Stimulated activated CD4-positive, alpha-beta T cell treated with anti-CD3 and anti-CD28 coated beads, Interleukin-2, amount 100 ng/mL, for 48 hours (primary cell): ENCODE data around the gene TRUB2.

Experiments
- DNase-seq, 2 donors: peaks; one replicate each; pipeline ENCODE4 v3.0.0-alpha.2; 2020

TRUB2 gene, protein sequence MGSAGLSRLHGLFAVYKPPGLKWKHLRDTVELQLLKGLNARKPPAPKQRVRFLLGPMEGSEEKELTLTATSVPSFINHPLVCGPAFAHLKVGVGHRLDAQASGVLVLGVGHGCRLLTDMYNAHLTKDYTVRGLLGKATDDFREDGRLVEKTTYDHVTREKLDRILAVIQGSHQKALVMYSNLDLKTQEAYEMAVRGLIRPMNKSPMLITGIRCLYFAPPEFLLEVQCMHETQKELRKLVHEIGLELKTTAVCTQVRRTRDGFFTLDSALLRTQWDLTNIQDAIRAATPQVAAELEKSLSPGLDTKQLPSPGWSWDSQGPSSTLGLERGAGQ

DNA sequence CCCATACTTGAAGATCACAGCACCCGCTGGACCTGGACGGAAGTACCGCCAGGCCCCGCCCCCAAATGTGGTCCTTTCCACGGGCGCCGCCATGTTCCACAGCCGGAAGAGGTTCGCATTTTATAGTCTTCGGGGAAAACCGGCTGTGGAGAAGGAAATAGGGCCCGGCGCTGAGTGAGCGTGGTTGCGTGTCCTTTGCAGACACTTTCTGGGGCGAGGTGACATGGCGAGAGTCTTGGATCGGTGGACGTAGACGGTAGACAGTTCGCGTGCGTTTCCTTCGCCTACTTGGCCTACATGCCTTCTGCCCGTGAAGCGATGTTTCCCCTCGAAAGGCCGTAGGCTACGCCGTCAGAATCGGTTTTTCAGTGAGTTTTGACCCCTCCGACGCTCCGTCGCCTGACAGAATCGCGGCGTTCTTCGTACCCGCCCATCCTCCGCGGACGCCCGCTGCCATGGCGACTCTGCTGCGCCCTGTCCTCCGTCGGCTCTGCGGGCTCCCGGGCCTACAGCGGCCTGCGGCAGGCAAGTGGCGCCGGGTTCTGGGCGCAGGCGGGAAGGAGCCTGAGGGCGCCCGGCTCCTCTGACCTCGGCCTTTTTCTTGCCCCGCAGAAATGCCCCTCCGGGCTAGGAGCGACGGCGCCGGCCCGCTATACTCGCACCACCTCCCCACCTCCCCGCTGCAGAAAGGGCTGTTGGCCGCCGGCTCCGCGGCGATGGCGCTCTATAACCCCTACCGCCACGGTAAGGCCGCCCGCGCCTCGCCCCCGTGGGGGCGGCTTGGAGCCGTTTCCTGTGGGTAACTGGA is at the start of gene TRUB2, which contains the start of gene COQ4:
TRUB2 (minus strand) TSS at position 44 of the 808 bp plus-strand sequence; CDS start at position 5, 39 bp downstream.
COQ4 (plus strand) TSS at position 436 of the 808 bp plus-strand sequence; CDS start at position 456, 20 bp downstream.
- DNase-seq, result peak; percentile 88 to 90

DNA sequence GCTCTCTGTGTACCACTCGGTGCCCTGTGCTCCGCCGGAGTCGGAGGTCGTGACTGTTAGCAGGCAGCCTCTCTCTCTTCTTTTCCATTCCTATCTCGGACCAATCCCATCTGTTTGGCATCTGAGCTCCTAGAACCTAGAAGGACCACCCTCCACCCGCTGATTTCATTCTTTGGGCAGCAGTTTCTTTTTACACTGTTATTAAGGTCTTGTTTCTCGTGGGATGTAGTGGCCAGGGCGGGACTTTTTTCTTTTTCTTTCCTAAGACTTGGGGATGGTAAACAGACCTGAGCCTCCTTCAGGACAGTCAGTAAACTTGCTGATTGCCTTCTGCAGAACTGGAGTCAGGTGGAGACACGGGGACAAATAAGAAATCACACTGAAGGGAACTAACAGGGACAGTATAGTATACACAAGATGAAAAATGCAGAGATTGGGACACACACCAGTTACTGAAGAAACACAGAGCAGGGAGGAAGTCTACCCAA is 49.4 kb upstream of the TRUB2 start:
- DNase-seq, result no peak

DNA sequence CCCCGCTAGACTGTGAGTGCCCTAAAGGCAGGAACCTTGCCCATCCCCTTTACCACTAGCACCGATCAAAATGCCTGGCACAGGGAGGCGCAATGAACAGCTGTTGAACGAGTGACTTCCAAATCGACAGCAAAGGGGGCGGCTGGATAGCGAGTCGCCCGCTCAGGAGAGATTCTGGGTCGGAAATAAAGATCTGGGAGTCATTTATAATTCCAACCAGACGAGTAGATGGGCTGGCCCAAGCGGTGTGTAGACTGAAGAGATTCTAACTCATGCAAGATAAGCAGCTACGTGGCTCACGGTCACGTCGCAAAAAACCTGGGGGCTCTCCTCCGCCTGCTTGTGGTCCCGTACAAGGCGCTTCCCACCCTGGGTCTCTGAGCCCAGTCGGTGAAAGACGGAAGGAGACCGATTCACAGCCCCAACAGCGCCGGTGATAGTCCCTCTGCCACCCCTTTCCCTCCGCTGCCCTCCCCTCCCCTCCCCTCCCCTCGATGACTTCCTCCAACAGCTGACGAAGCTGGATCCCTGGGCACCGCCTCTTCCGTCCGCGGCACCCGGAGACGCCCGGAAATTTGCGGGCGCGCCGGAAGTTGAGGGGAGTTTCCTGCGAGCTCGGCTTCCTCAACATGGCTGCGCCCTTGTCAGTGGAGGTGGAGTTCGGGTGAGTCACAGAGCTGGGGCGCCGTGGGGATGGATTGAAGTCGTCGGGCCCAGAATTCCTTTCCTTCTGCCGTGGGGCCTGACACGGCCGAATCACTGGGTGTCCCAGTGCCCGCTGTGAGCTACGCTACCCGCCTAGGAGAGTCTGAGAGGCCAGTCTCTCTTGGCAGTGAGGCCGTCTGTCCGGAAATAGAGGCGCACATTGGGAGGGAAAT is 48.7 kb upstream of the TRUB2 start, which contains the start of gene URM1:
URM1 (plus strand) TSS at position 623 of the 878 bp plus-strand sequence; CDS start at position 630, 7 bp downstream.
- peak; percentile 92 to 93 for DNase-seq

DNA sequence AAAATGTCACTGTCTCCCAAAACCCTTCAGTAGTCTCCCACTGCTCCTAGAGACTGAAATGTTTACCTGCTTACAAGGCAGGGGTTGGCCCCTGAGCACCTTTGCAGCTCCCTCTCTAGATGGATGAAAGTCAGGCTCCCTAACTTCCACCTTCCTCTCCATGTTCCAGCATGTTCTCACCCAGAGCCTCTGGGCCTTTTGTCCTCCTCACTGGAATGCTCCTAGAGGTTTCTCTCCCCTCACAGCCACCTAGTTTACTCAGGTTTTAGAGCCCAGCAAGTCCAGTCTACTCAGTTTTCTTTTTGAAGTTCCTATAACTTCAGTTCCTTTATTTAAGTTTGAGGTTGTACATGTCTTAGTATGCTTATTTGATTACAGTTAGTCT is 48.1 kb upstream of the TRUB2 start:
- DNase-seq, result no peak

DNA sequence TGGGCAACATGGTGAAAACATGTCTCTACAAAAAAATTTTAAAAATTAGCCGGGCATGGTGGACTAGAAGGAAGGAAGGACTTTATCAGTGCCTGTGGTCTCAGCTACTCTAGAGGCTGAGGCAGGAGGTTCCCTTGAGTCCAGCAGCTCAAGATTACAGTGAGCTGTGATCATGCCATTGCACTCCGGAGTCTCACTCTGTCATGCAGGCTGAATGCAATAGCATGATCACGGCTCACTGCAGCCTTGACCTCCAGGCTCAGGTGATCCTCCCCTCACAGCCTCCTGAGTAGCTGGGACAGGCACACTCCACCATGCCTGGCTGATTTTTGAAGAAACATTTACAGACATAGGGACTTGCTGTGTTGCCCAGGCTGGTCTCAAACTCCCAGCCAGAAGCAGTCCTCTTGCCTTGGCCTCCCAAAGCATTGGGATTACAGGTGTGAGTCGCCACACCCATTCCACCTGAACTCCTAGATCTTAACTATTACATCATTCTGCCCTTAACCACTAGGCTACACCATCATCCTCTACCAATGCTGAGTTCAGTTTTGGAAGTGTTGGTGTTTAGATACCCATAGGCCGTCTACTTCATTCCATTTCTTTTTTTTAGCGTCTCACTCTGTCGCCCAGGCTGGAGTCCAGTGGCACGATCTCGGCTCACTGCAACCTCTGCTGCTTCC is 46.9 kb upstream of the TRUB2 start:
- no peak for DNase-seq

DNA sequence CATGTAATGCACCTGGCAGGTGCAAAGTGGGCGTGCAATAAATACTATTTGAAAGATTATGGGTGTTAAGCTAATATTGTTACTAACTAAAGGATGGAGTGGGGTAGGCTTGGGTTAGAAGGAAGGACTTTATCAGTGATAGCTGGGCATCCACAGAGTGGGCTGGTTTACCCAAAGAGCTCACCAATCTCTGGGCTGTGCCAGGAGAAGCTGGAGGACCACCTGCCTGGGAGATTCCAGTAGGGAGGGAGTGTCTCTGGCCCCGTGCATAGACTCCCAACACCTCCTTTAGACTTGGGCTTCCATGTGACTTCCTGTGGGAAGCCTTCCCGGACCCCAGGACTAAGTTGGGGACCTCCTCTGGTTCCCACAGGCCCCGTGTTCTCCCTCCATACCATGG is 43.3 kb upstream of the TRUB2 start:
- DNase-seq, result no peak

DNA sequence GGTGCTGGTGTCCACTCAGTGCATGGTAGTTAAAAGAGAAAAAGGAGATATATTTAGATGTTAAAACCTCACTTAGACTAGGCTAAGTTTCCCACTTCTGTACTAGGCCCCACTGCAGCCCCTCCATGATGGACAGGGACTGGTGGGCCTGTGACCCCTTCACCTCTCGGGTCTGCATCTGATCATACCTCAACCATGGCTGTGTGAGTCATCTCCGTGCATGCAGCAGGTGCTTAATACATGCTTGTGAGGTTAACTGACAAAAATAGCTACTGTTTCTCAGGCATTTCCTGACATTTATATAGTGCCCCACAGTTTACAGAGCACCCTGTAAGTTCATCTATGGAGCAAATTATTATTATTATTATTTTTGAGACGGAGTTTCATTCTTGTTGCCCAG is 40.5 kb upstream of the TRUB2 start:
- DNase-seq, result no peak

DNA sequence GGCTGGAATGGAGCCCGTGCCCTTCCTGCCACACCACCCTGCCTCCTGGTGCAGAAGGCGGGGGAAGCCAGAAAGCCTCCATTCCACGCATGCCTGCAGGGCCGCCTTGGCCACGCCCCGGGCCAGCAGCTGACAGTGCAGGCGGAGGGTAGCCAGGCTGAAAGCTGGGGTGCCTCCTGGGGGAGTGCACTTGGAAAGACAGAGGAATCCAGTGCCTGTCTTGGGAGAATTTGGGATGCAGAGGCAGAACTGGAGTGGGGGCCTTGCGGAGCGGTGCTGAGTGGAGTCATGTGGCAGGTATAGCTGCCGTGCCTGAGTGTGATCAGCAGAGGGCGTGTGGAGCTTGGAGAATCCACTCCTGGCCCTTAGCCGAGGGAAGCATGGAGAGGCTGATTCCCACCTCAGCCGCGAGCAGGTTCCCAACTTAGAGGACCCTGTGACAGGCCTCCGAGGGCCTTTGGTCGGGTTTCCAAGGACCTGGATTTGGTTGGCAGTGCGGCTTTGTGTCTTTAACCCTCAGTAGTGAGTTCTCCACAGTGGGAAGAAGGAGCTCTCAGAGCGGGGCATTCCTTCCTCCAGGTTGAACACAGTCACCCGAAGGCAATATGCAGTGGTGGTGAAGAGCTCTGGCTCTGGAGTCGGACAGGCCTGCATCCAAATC is 39.9 kb upstream of the TRUB2 start:
- DNase-seq, result peak; percentile 57 to 62

DNA sequence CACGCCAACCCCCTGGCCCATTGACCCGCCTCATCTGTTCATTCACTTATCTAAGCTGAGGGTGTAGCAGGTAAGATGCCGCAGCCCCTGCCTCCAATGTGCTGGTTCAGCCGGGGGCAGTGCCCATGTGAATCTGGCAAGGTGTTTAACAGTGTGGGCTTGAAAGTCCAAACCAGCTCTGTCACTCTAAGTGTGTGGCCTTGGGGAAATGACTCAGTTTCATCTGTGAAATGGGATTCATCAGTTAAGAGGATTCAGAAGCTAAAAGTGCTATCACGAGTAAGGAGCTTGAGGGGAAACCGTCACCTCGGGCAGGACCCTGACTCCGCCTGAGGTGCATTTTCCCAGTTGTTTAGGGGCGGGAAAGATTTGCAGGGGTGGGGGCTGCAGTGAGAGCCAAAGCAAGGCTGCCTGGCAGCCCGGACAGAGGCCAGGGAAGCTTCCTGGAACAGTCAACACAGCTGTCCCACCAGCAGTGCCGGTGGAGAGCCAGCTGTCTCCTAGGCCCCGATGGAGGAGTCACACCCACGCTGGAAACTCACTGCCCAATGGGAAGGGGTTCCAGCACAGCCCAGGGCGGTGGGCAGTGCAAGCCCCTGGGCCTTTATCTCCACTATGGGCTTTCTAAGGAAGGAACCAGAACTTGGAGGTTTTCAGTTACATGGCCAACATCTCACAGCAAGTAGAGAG is 39.2 kb upstream of the TRUB2 start:
- no peak for DNase-seq

DNA sequence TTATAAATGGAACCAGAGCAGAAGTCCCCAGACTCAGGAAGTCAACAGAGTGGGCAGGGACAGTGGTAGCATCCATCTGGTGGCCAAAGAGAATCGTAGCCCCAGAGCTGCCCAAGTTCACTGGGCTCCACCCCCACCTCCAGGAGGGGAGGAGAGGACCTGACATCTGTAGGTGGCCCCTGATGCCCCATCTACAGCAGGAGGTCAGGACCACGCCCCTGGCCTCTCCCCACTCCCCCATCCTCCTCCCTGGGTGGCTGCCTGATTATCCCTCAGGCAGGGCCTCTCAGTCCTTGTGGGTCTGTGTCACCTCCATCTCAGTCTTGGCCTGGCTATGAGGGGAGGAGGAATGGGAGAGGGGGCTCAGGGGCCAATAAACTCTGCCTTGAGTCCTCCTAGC is 38.6 kb upstream of the TRUB2 start:
- DNase-seq, result no peak

DNA sequence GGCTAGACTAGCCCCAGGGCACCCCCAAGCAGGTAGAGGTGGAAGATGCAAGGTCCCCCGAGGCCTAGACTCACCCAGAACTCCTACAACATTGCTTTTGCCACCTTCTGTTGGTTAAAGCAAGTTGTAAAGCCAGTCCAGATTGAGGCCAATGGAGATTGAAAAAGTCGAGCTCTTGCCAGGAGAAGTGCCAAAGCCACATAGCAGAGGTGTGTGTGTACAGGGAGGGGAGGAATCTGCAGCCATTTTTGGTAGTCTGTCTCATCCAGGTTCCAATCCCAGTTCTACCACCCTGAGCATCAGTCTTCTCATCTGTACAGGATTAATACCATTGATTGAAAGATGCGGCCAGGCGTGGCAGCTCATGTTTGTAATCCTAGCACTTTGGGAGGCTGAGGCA is 36.6 kb upstream of the TRUB2 start:
- no peak for DNase-seq

DNA sequence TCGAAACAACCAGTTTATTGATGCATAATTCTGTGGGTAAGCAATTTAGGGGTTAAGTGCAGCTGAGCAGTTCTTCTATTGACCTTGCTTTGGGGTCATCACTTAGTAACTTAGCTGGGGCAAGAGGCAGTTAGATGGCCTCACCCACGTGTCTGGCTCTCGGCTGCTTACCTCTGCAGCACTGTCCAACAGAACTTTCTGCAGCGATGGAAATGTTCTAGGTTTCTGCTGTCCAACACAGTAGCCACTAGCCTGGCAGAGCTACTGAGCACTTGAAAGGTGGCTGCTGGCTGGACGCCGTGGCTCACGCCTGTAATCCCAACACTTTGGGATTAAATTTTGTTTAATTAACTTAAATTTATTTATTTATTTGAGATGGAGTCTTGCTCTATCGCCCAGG is 35.8 kb upstream of the TRUB2 start:
- no peak for DNase-seq

DNA sequence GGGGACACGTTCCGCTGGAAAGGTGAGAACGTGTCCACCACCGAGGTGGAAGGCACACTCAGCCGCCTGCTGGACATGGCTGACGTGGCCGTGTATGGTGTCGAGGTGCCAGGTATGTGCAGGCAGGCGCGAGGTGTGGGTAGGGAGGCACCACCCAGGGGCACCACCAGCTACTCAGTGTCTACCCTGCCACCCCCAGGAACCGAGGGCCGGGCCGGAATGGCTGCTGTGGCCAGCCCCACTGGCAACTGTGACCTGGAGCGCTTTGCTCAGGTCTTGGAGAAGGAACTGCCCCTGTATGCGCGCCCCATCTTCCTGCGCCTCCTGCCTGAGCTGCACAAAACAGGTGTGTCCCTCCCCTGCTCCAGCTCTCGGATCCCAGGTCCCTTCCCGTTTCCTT is 33.2 kb upstream of the TRUB2 start:
- no peak for DNase-seq

DNA sequence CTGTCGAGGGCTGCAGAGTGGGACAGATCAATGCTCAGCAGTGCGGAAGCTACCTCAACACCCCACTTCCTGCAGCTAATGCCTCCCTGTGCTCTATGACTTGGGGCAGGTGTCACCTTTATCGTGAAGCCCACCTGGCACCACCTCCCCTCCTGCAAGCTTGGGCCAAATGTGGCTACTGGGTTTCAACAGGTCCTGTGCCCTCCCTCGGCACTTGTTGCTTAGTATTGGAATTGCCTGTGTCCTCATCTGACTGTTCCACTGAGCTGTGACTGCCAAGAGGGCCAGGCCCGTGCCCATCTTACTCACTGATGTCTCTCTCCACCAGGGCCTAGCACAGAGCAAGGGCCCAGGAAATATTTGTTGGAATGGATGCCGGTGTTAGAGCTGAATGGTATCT is 27.5 kb upstream of the TRUB2 start:
- DNase-seq, result no peak

DNA sequence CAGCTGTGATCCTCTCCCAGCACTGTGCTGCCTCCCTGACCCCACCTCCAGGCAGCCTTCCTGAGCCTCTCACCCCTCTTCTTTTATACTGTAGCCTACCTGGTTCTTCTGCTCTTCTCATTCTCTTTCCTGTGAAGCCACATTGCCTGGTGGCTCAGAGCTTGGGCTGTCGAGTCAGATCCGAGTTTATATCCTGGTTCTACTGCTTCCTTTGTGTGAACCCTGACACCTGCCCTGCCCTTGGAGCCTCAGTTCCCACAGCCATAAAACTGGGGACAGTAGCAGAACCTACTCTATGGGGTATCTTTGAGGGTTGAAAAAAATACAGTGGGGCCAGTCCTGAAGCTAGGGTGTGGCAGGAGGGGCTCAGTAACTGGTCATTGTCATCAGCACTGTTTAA is 26.9 kb upstream of the TRUB2 start:
- DNase-seq, result no peak

DNA sequence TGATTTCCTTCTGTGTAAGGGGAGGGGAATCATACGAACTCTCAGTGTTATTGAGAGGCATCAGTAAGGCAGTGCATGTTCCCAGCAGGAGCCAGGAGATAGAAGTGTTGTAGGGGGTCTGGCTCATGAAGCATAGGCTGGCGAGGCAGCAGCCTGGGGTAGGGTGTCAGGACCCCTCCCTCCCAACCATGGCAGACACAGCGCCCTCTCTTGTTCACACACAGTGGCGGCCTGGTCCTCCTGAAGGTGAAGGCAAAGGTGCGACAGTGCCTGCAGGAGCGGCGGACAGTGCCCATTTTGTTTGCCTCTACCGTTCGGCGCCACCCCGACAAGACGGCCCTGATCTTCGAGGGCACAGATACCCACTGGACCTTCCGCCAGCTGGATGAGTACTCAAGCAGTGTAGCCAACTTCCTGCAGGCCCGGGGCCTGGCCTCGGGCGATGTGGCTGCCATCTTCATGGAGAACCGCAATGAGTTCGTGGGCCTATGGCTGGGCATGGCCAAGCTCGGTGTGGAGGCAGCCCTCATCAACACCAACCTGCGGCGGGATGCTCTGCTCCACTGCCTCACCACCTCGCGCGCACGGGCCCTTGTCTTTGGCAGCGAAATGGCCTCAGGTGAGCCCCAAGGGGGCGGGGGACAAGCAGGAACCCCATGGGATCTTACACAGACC is 22.8 kb upstream of the TRUB2 start:
- DNase-seq, result no peak

DNA sequence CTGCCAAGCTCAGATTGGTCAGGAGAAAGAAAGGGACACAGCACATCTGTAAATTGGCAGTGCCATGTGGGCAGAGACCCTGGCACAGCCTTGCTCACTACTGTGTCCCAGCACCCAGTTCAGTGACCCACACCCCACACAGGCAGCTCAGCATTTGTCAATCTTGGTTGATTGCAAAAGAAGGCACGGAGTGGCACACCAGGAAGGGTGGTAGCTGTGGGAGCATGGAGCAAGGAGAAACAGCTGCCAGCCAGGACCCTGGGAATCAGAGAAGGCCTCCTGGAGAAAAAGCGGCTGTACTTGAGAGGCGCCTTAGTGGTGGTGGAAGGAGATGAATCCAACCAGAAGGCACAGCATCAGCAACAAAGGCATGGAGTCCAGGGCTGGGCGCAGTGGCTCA is 21.6 kb upstream of the TRUB2 start:
- no peak for DNase-seq

DNA sequence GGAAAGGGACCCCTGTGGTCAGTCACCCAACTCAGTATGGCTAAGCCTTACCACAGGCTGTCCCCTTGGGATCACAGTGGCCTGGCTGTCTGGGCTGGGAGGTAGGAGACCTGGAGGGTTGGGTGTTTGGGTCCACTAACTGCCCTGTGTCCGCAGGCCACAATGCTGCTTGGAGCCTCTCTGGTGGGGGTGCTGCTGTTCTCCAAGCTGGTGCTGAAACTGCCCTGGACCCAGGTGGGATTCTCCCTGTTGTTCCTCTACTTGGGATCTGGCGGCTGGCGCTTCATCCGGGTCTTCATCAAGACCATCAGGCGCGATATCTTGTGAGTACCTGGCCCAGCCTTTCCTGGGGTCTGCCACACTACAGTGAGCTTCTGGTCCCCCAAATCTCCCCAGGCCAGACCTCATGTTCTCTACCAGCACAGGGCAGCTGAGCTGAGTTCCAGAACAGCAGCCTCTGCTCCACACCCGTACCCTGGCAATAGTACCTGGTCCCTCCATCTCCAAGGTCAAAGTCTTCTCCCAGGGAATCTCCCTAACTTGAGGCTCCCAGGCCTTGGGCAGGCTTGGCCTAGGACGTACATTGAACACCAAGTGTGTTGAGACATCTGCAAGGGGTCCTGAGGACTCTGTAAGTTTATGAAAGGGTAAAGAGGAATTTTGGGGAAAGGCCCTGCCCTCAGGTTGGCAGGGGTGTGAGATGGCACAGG is 20.9 kb upstream of the TRUB2 start:
- DNase-seq, result no peak

DNA sequence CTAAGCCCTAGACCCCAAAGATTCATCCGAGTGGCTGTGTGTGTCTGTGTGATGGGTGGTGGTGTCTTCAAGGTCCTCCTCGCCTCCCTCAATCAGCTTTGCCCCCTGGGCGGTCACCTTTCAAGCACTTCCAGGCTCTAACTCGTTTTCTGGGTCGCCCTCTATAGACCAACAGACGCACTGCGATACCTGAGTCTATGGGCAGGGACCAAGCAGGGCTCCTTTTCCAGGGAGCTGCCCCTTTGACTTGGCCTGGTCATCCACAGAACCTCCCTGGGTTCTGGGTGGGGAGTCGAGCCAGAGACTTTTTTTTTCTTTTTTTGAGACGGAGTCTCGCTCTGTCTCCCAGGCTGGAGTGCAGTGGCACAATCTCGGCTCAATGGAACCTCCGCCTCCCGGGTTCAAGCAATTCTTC is 19.2 kb upstream of the TRUB2 start:
- peak; percentile 63 to 65 for DNase-seq
